ENCODE data around the gene CASQ2. TPM values are rescaled to one million over a fixed set of nuclear protein-coding genes. Genes with fewer than 3 reads are reported as not detected.

The CASQ2 gene
- total RNA-seq, 1 donor from 2014 or later, result not detected

GRCh38 chr1:115682792-115683191 lies 85.7 kb downstream of the CASQ2 start:
- no peak overlapping the region for H3K4me3 ChIP-seq
- no peak for TF ChIP-seq CTCF (IDR thresholded peaks at IDR 0.05)
- no peak for TF ChIP-seq EZH2phosphoT487 (IDR thresholded peaks at IDR 0.05)
- TF ChIP-seq EZH2 (IDR thresholded peaks at IDR 0.05), result no peak
- H3K36me3 Mint-ChIP-seq, result peaks cover 12% of the 10 kb centered on the region

GRCh38 chr1:115680730-115681111 lies 87.8 kb downstream of the CASQ2 start:
- no peak for TF ChIP-seq EZH2 (IDR thresholded peaks at IDR 0.05)
- TF ChIP-seq CTCF (IDR thresholded peaks at IDR 0.05), result no peak
- TF ChIP-seq EZH2phosphoT487 (IDR thresholded peaks at IDR 0.05), result no peak
- Histone ChIP-seq H3K4me3 (no peak overlapping the region), H4K20me1 (ENCODE audit: low read depth) (peaks cover 17% of the 10 kb centered on the region), H3K9me3 (ENCODE audit: low read depth) (no peaks in the 10 kb centered on the region), H3K79me2 (ENCODE audit: low read depth) (no peaks in the 10 kb centered on the region), H3K9ac (no peak overlapping the region), H2AFZ (replicated peaks) (no peak overlapping the region), H3K4me2 (no peak overlapping the region), H3K27ac (no peak overlapping the region), H3K36me3 (no peaks in the 10 kb centered on the region), H3K27me3 (no peaks in the 10 kb centered on the region), H3K4me1 (peaks cover 18% of the 10 kb centered on the region), H3F3A (ENCODE audit: low read depth) (peaks cover 4% of the 10 kb centered on the region)
- Mint-ChIP-seq H3K4me3 (no peak overlapping the region), H3K4me1 (peaks cover 30% of the 10 kb centered on the region), H3K27me3 (ENCODE audit: insufficient read depth, low read depth) (peaks cover 2% of the 10 kb centered on the region), H3K27ac (no peak overlapping the region), H3K9me3 (peaks cover 2% of the 10 kb centered on the region), H3K36me3 (peaks cover 12% of the 10 kb centered on the region)
- DNase-seq (ENCODE audit: low spot score), result no peak

More at GRCh38 chr1:115682792-115683191, 85.7 kb downstream of the CASQ2 start:
- Histone ChIP-seq H3K9ac (no peak overlapping the region), H3F3A (ENCODE audit: low read depth) (no peaks in the 10 kb centered on the region), H2AFZ (replicated peaks) (no peak overlapping the region), H3K4me2 (no peak overlapping the region), H4K20me1 (ENCODE audit: low read depth) (peaks cover 2% of the 10 kb centered on the region), H3K27me3 (no peaks in the 10 kb centered on the region), H3K27ac (no peak overlapping the region), H3K9me3 (ENCODE audit: low read depth) (no peaks in the 10 kb centered on the region), H3K36me3 (no peaks in the 10 kb centered on the region), H3K79me2 (ENCODE audit: low read depth) (no peaks in the 10 kb centered on the region), H3K4me1 (peaks cover 4% of the 10 kb centered on the region)
- Mint-ChIP-seq H3K9me3 (peaks cover 2% of the 10 kb centered on the region), H3K27me3 (ENCODE audit: insufficient read depth, low read depth) (peaks cover 2% of the 10 kb centered on the region), H3K4me1 (peaks cover 11% of the 10 kb centered on the region), H3K4me3 (no peak overlapping the region), H3K27ac (no peak overlapping the region)
- DNase-seq (ENCODE audit: low spot score), result no peak

- peaks cover 36% of the 10 kb centered on the region for H3K4me1 Mint-ChIP-seq
- no peaks in the 10 kb centered on the region for H3K79me2 ChIP-seq (ENCODE audit: low read depth)
- no peak overlapping the region for H3K27ac Mint-ChIP-seq
- H3K36me3 ChIP-seq, result no peaks in the 10 kb centered on the region
- H3K4me3 Mint-ChIP-seq, result no peak overlapping the region
- H3F3A ChIP-seq (ENCODE audit: low read depth), result peaks cover 4% of the 10 kb centered on the region
- peaks cover 2% of the 10 kb centered on the region for H3K27me3 Mint-ChIP-seq (ENCODE audit: insufficient read depth, low read depth)
- H3K9me3 Mint-ChIP-seq, result peaks cover 5% of the 10 kb centered on the region
- no peak overlapping the region for H3K9ac ChIP-seq
- H3K27me3 ChIP-seq, result no peaks in the 10 kb centered on the region
- peaks cover 18% of the 10 kb centered on the region for H3K4me1 ChIP-seq
- H3K4me3 ChIP-seq, result no peak overlapping the region
- no peaks in the 10 kb centered on the region for H3K9me3 ChIP-seq (ENCODE audit: low read depth)
- no peak overlapping the region for H3K27ac ChIP-seq
- TF ChIP-seq EZH2phosphoT487 (IDR thresholded peaks at IDR 0.05) (no peak), CTCF (IDR thresholded peaks at IDR 0.05) (no peak), EZH2 (IDR thresholded peaks at IDR 0.05) (no peak)
- H3K4me2 ChIP-seq, result no peak overlapping the region
- H2AFZ ChIP-seq (replicated peaks), result no peak overlapping the region
- DNase-seq (ENCODE audit: low spot score), result no peak
- H3K36me3 Mint-ChIP-seq, result peaks cover 17% of the 10 kb centered on the region
- peaks cover 17% of the 10 kb centered on the region for H4K20me1 ChIP-seq (ENCODE audit: low read depth)
Observed at GRCh38 chr1:115679141-115679611, 89.3 kb downstream of the CASQ2 start.
